GM12892 (cell line): ENCODE data around the gene SULT1C2.

Experiments
- POLR2A ChIP-seq: IDR thresholded peaks from 2 replicates; pipeline ENCODE4 v1.6.1; 2011; ENCODE audit warnings: low read depth, low read length, control low read depth
- POLR2AphosphoS5 ChIP-seq: IDR thresholded peaks from 2 replicates; pipeline ENCODE4 v1.6.1; 2011; ENCODE audit warnings: low read depth, low read length, control low read depth

- TF ChIP-seq POLR2A: no peak
- TF ChIP-seq POLR2AphosphoS5: no peak
Measured at GRCh38 chr2:108239786-108240185, 48.9 kb upstream of the SULT1C2 start, which contains the start of gene SULT1C3.
